Osteocyte (in vitro differentiated cells): Measurements from ENCODE around the gene FBXL7. TPM values are rescaled to one million over a fixed set of nuclear protein-coding genes. Genes with fewer than 3 reads are reported as not detected.
A peak's percentile ranks its signal among the peaks of the same experiment; 100 is the strongest.

ENCODE experiments used
- DNase-seq: peaks from one replicate; pipeline ENCODE4 v3.0.0; 2021; ENCODE audit warnings: mixed read lengths; ENCODE audit not compliant: unreplicated experiment; ENCODE audit errors: extremely low spot score
- H3K27ac Mint-ChIP-seq: one replicate; pipeline ENCODE4 v1.8.0; 2021; ENCODE audit warnings: mild to moderate bottlenecking, mixed read lengths; ENCODE audit not compliant: unreplicated experiment
- H3K27me3 Mint-ChIP-seq: one replicate; pipeline ENCODE4 v1.8.0; 2021; ENCODE audit warnings: mixed read lengths; ENCODE audit not compliant: unreplicated experiment
- H3K36me3 Mint-ChIP-seq: one replicate; pipeline ENCODE4 v1.8.0; 2021; ENCODE audit warnings: mixed read lengths; ENCODE audit not compliant: unreplicated experiment
- H3K4me1 Mint-ChIP-seq: one replicate; pipeline ENCODE4 v1.8.0; 2021; ENCODE audit warnings: mixed read lengths; ENCODE audit not compliant: unreplicated experiment
- H3K4me3 Mint-ChIP-seq: one replicate; pipeline ENCODE4 v1.8.0; 2021; ENCODE audit warnings: mild to moderate bottlenecking, moderate library complexity, mixed read lengths; ENCODE audit not compliant: unreplicated experiment
- H3K9me3 Mint-ChIP-seq: one replicate; pipeline ENCODE4 v1.8.0; 2021; ENCODE audit warnings: mixed read lengths; ENCODE audit not compliant: unreplicated experiment
- CTCF ChIP-seq: fragments of 200-600 bp; sonication (generic); IDR thresholded peaks from 2 replicates; pipeline ENCODE4 v1.5.0; 2021; ENCODE audit warnings: antibody characterized with exemption, mild to moderate bottlenecking, moderate library complexity
- total RNA-seq: library from RNA; stranded (reverse); gene quantifications from 2 replicates; pipeline ENCODE4 v1.2.1, GENCODE V29; 2021

FBXL7 gene
- total RNA-seq, 1 donor from 2014 or later: 28.4 TPM

DNA sequence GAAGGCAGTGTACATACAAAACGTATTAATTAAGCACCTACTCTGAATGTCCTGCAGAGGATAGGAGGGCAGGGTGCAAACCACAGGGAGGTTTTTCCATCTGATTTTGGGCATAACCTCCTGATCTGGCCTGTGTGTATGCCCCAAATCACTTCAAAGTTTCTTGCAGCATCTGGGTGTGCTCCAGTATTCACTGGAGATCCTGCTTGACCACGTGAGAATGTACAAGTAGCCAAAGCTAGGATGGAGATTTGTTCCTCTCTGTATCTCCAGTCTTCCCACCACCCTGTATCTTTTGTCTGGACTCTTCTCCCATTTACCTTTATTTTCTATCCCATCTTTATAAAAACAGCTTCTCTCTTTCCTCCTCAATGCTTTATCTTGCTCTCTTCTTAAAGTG is 207.7 kb downstream of the FBXL7 start:
- H3K27me3 Mint-ChIP-seq: no peaks in the 10 kb centered on the region
- peaks cover 45% of the 10 kb centered on the region for H3K4me1 Mint-ChIP-seq
- no peak overlapping the region for H3K27ac Mint-ChIP-seq

GRCh38 chr5:15711892-15712291 is 211.9 kb downstream of the FBXL7 start:
- Mint-ChIP-seq H3K27me3 (no peaks in the 10 kb centered on the region), H3K36me3 (peaks cover 3% of the 10 kb centered on the region), H3K9me3 (peaks cover 4% of the 10 kb centered on the region), H3K4me1 (peaks cover 37% of the 10 kb centered on the region), H3K4me3 (no peak overlapping the region), H3K27ac (no peak overlapping the region)
- no peak for TF ChIP-seq CTCF
- no peak for DNase-seq

More for the DNA sequence above, 207.7 kb downstream of the FBXL7 start:
- DNase-seq: no peak
- no peak overlapping the region for H3K4me3 Mint-ChIP-seq
- peaks cover 4% of the 10 kb centered on the region for H3K9me3 Mint-ChIP-seq
- TF ChIP-seq CTCF: no peak
- peaks cover 3% of the 10 kb centered on the region for H3K36me3 Mint-ChIP-seq

DNA sequence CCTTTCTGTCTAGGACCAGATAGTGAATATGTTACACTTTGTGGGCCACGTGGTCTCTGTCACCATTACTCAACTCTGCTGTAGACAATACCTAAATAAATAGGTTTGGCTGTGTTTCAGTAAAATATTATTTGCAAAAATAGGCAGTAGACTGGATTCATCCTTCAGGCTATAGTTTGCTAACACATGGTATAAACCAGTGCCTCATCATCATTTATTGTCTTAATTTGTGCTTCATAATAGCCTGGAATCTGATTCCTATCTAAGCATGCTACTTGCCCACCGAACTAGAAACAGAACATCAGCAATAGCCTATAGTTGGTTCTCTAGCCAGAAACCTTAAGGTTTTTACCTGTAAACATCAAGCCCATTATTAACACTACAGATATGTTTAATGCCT is 215.6 kb downstream of the FBXL7 start:
- H3K27ac Mint-ChIP-seq: no peak overlapping the region
- H3K36me3 Mint-ChIP-seq: peaks cover 3% of the 10 kb centered on the region
- no peak for TF ChIP-seq CTCF
- no peaks in the 10 kb centered on the region for H3K27me3 Mint-ChIP-seq
- H3K9me3 Mint-ChIP-seq: peaks cover 4% of the 10 kb centered on the region
- no peak overlapping the region for H3K4me3 Mint-ChIP-seq
- DNase-seq: no peak
- peaks cover 53% of the 10 kb centered on the region for H3K4me1 Mint-ChIP-seq

GRCh38 chr5:15715967-15716366 is 216.0 kb downstream of the FBXL7 start:
- Mint-ChIP-seq H3K4me1 (peaks cover 53% of the 10 kb centered on the region), H3K36me3 (peaks cover 2% of the 10 kb centered on the region), H3K4me3 (no peak overlapping the region), H3K27ac (peak overlapping the region; percentile 39), H3K27me3 (no peaks in the 10 kb centered on the region), H3K9me3 (peaks cover 3% of the 10 kb centered on the region)
- no peak for DNase-seq
- TF ChIP-seq CTCF: no peak

DNA sequence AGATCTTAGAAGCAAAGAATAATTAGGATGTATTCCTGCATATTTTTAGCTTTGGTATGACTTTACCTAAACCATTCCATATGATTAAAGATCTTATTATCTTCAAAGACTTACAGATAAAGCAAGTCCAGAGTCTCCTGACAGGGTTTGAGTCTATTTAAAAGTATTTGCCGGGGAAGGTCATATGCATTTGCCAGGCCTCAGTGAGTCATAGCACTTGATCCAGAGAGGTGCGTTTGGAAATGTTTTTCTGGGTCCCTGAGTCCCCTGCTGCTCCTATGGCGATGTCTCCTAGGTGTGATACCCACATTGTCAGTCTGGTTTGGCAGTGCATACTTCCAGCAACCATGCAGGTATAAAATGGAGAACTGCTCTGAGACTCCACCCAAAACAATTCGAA is 217.0 kb downstream of the FBXL7 start:
- Mint-ChIP-seq H3K4me1 (peaks cover 55% of the 10 kb centered on the region), H3K27me3 (no peaks in the 10 kb centered on the region), H3K9me3 (no peaks in the 10 kb centered on the region), H3K27ac (peak overlapping the region; percentile 39), H3K4me3 (no peak overlapping the region), H3K36me3 (no peaks in the 10 kb centered on the region)
- TF ChIP-seq CTCF: no peak
- no peak for DNase-seq
